WTC11 (cell line): ENCODE data around the gene CARD6. TPM values are rescaled to one million over a fixed set of nuclear protein-coding genes. Genes with fewer than 3 reads are reported as not detected.

Experiments used
- ATAC-seq: fragments of 200-7000 bp; cut with Tn5 transposase; 2 replicates; pipeline ENCODE4 v1.10.0; 2021; ENCODE audit warnings: mild to moderate bottlenecking, moderate library complexity
- Bru-seq: library from RNA; stranded (reverse); fragments of 400-500 nt; gene quantifications from one replicate; lab custom pipeline; 2021; lab: Mats Ljungman, UMichigan
- CTCF ChIA-PET: fragments of 300-600 bp; sonication (Branson Sonifier 250); formaldehyde crosslinking; loops from one replicate; lab custom pipeline; 2021; ENCODE audit warnings: antibody characterized with exemption; lab: Charles Lee
- POLR2A ChIA-PET: fragments of 350-600 bp; sonication (Branson Sonifier 250); formaldehyde crosslinking; loops from one replicate; lab custom pipeline; 2021; ENCODE audit warnings: antibody characterized with exemption; lab: Charles Lee
- DNase-seq: peaks from one replicate; pipeline ENCODE4 v3.0.0; 2021; ENCODE audit warnings: low spot score
- H3K27ac Mint-ChIP-seq: 2 replicates; pipeline ENCODE4 v1.8.0; 2021; ENCODE audit warnings: mixed read lengths
- H3K27me3 Mint-ChIP-seq: 2 replicates; pipeline ENCODE4 v1.8.0; 2021; ENCODE audit warnings: low read depth, mild to moderate bottlenecking, moderate library complexity, mixed read lengths
- H3K36me3 Mint-ChIP-seq: 2 replicates; pipeline ENCODE4 v1.8.0; 2021; ENCODE audit warnings: mixed read lengths
- H3K4me1 Mint-ChIP-seq: 2 replicates; pipeline ENCODE4 v1.8.0; 2022; ENCODE audit warnings: mixed read lengths
- H3K4me3 Mint-ChIP-seq: 2 replicates; pipeline ENCODE4 v1.8.0; 2021; ENCODE audit warnings: mild to moderate bottlenecking, moderate library complexity, mixed read lengths
- H3K9me3 Mint-ChIP-seq: 2 replicates; pipeline ENCODE4 v1.8.0; 2021; ENCODE audit warnings: mixed read lengths
- AFF4 ChIP-seq: sonication (generic); formaldehyde crosslinking; IDR thresholded peaks from 2 replicates; pipeline ENCODE4 v1.8.1; 2023; ENCODE audit warnings: mild to moderate bottlenecking, missing genetic modification reagents, borderline replicate concordance
- ARID4B ChIP-seq: sonication (generic); formaldehyde crosslinking; IDR thresholded peaks from 2 replicates; pipeline ENCODE4 v1.8.0; 2023; ENCODE audit warnings: missing genetic modification reagents, mild to moderate bottlenecking, borderline replicate concordance
- ATF2 ChIP-seq: sonication (generic); formaldehyde crosslinking; IDR thresholded peaks from 2 replicates; pipeline ENCODE4 v1.8.1; 2022; ENCODE audit warnings: low read depth, missing genetic modification reagents, borderline replicate concordance
- ATF6 ChIP-seq: sonication (generic); formaldehyde crosslinking; IDR thresholded peaks from 2 replicates; pipeline ENCODE4 v1.8.1; 2023; ENCODE audit warnings: mild to moderate bottlenecking, missing genetic modification reagents
- ESRRA ChIP-seq: sonication (generic); formaldehyde crosslinking; IDR thresholded peaks from 2 replicates; pipeline ENCODE4 v1.8.1; 2022; ENCODE audit warnings: mild to moderate bottlenecking, missing genetic modification reagents, borderline replicate concordance
- FOXP1 ChIP-seq: sonication (generic); formaldehyde crosslinking; IDR thresholded peaks from 2 replicates; pipeline ENCODE4 v1.8.0; 2022; ENCODE audit warnings: missing genetic modification reagents, mild to moderate bottlenecking, moderate library complexity, borderline replicate concordance
- GRHL2 ChIP-seq: fragments of 250-450 bp; sonication (Bioruptor Pico); IDR thresholded peaks from 2 replicates; pipeline ENCODE4 v1.8.0; 2022; ENCODE audit warnings: mild to moderate bottlenecking, moderate library complexity; ENCODE audit not compliant: insufficient replicate concordance, severe bottlenecking
- JUN ChIP-seq: sonication (generic); formaldehyde crosslinking; IDR thresholded peaks from 2 replicates; pipeline ENCODE4 v1.8.0; 2023; ENCODE audit warnings: mild to moderate bottlenecking, missing genetic modification reagents
- NR1H2 ChIP-seq: sonication (generic); formaldehyde crosslinking; IDR thresholded peaks from 2 replicates; pipeline ENCODE4 v1.9.0; 2021; ENCODE audit warnings: mild to moderate bottlenecking, moderate library complexity, missing genetic modification reagents
- USF1 ChIP-seq: sonication (generic); formaldehyde crosslinking; IDR thresholded peaks from 2 replicates; pipeline ENCODE4 v1.8.0; 2022; ENCODE audit warnings: mild to moderate bottlenecking, missing genetic modification reagents
- long read RNA-seq, 3 experiments: library from RNA in 1 of 3; library from capped mRNA in 1 of 3; library from polyadenylated mRNA in 1 of 3; unstranded in 2 of 3; stranded (forward) in 1 of 3; transcript quantifications; one replicate each; pipeline ENCODE4 v2.0.0, GENCODE V29; 2021
- total RNA-seq: library from RNA; stranded (reverse); gene quantifications from 3 replicates; pipeline ENCODE4 v1.2.3, GENCODE V29; 2021
- TF ChIP-seq, protein P1 (sequence below): fragments of 250-450 bp; sonication (Bioruptor Pico); IDR thresholded peaks from 2 replicates; pipeline ENCODE4 v1.8.0; 2021; ENCODE audit warnings: mild to moderate bottlenecking

CARD6 gene, protein sequence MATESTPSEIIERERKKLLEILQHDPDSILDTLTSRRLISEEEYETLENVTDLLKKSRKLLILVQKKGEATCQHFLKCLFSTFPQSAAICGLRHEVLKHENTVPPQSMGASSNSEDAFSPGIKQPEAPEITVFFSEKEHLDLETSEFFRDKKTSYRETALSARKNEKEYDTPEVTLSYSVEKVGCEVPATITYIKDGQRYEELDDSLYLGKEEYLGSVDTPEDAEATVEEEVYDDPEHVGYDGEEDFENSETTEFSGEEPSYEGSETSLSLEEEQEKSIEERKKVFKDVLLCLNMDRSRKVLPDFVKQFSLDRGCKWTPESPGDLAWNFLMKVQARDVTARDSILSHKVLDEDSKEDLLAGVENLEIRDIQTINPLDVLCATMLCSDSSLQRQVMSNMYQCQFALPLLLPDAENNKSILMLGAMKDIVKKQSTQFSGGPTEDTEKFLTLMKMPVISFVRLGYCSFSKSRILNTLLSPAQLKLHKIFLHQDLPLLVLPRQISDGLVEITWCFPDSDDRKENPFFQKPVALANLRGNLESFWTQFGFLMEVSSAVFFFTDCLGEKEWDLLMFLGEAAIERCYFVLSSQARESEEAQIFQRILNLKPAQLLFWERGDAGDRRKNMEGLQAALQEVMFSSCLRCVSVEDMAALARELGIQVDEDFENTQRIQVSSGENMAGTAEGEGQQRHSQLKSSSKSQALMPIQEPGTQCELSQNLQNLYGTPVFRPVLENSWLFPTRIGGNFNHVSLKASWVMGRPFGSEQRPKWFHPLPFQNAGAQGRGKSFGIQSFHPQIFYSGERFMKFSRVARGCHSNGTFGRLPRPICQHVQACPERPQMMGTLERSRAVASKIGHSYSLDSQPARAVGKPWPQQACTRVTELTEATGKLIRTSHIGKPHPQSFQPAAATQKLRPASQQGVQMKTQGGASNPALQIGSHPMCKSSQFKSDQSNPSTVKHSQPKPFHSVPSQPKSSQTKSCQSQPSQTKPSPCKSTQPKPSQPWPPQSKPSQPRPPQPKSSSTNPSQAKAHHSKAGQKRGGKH
- total RNA-seq (0.24 to 0.44 TPM (median 0.34 TPM) in 3 replicates), Bru-seq, nascent RNA (percentile 24 among the genes with signal in this experiment)
- long read RNA-seq, experiment 1, full-length matches to known transcripts, result 3 of 5 reads
- long read RNA-seq, experiment 1, partial matches to known transcripts, result 0 of 5 reads
- long read RNA-seq, experiment 1, other reads (novel, unspliced or antisense), result 2 of 5 reads
- long read RNA-seq, experiment 2, result 0 reads
- long read RNA-seq, experiment 3, result 0 reads

GRCh38 chr5:40841068-40841805, at the start of gene CARD6:
Gene CARD6, plus strand, starts transcription at chr5:40841367. Its CDS starts 16 bp downstream, at chr5:40841383.
- Mint-ChIP-seq H3K4me3 (peak within 1 kb of the TSS; percentile 54), H3K27ac (peak within 1 kb of the TSS; percentile 61), H3K36me3 (no peaks in the 10 kb centered on the region), H3K27me3 (peaks cover 3% of the 10 kb centered on the region; the same call in 1 of the 2 replicates), H3K4me1 (peaks cover 21% of the 10 kb centered on the region), H3K9me3 (no peaks in the 10 kb centered on the region)
- TF ChIP-seq ARID4B (CRISPR knock-in tag) (no peak), ATF2 (no peak), FOXP1 (no peak), USF1 (no peak)
- TF ChIP-seq, protein P1, sequence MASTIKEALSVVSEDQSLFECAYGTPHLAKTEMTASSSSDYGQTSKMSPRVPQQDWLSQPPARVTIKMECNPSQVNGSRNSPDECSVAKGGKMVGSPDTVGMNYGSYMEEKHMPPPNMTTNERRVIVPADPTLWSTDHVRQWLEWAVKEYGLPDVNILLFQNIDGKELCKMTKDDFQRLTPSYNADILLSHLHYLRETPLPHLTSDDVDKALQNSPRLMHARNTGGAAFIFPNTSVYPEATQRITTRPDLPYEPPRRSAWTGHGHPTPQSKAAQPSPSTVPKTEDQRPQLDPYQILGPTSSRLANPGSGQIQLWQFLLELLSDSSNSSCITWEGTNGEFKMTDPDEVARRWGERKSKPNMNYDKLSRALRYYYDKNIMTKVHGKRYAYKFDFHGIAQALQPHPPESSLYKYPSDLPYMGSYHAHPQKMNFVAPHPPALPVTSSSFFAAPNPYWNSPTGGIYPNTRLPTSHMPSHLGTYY (CRISPR knock-in tag), result no peak
- DNase-seq, result no peak
- ATAC-seq, result peak; percentile 74
- ChIA-PET POLR2A (interaction anchor here (0.6 kb wide), 1 partner anchor 12 kb away, joined by 3 read pairs; no protein-coding TSS in a partner anchor), CTCF (interaction anchor here (0.9 to 1.0 kb wide), 2 partner anchors 30 to 38 kb away, joined by 3 read pairs; no protein-coding TSS in a partner anchor)

DNA sequence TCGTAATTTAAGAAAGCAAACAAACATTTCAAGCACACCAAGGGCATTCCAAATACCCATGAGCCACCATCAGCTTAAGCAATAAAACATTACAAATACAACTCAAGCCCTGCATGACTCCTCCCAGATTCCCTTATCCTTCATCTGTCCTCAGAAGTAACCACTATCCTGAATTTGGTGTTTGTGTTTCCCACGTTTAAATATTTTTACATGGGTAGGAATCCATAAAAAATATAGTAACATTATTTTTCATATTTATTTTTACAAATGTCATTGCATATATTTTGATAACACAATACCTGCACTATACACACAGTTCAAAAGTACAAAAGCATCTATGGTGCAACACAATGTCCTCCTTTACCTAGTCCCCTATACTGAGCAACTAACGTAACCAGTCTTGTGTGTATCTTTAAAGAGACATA, 49.4 kb upstream of the CARD6 start:
- no peak for DNase-seq
- ChIA-PET POLR2A (no interaction called here), CTCF (no interaction called here)
- no peak overlapping the region for H3K4me3 Mint-ChIP-seq
- peaks cover 33% of the 10 kb centered on the region for H3K4me1 Mint-ChIP-seq
- ATAC-seq, result no peak
- H3K27me3 Mint-ChIP-seq, result no peaks in the 10 kb centered on the region
- no peak overlapping the region for H3K27ac Mint-ChIP-seq
- H3K9me3 Mint-ChIP-seq, result peaks cover 10% of the 10 kb centered on the region
- H3K36me3 Mint-ChIP-seq, result peaks cover 25% of the 10 kb centered on the region
- TF ChIP-seq GRHL2 (CRISPR knock-in tag) (no peak), NR1H2 (CRISPR knock-in tag) (no peak), JUN (CRISPR knock-in tag) (no peak), USF1 (no peak), AFF4 (no peak), ESRRA (CRISPR knock-in tag) (no peak), ATF6 (no peak)
